Pulmonary artery endothelial cell (primary cell): ENCODE data around the gene ABLIM2. TPM values are rescaled to one million over a fixed set of nuclear protein-coding genes. Genes with fewer than 3 reads are reported as not detected.

Experiments
- DNase-seq: peaks from one replicate; pipeline ENCODE4 v3.0.0-alpha.2; 2011; ENCODE audit warnings: low read depth, low spot score
- total RNA-seq: library from RNA; depleted of rRNA; stranded (reverse); fragments of >200 nt; gene quantifications from 2 replicates; pipeline ENCODE4 v1.2.3, GENCODE V29; 2014

The ABLIM2 gene
- total RNA-seq, 1 donor from 2014 or later, result 1.1 TPM

DNA sequence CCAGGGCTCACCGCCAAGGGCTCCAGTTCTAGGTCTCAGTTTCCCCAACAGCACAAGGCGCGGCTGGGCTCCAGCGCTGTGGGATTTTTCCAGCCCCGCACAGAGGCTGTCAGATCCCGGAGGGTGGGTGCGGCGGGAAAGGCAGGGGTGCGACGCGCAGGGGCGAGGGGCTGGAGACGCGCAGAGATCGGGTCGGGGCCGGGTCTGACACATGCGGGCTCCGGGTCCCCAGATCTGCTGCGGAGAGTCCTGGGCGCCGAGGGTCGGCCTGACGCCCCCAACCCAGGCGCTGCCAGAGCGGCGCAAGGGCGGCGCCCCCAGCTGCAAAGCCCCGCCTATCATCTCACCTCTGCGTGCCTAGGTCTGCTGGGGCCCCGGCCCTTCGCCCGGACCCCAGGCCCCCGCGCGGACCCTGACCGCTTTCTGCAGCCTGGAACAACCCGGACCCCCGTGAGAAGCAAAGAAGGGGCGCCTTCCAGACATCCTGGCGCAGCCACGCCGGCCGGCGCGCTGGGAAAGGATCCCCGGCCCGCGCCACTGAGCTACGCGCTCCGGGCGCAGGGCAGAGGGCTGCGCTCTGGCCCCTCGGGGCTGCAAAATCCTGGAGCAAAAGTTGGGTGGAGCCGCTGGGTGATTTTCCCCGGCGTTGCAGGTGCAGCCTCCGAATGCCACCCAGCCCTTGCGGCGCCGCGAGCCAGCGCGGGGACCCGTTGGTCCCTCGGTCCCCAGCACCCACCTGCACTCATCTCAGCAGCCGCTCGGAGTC lies 486 bp downstream of the ABLIM2 start:
- DNase-seq, result no peak

DNA sequence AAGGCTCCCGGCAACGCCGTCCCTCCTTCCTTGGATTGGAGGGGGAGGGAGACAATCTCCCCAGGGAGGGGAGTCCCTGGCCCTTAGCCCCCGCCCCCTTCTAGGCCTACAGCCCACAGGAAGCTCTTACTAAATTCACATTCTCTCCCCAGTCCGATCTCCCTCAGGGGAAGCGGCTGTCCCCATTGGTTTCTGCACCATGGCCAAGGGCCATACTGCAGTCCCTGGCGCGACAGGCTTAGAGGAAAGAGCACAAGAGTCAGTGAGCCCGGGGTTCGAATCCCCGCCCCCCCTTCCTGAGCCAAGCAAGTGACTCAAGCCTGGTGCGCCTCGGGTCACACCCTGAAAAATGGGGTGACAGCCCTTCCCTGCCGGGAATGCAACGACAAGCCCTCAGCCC lies 1.1 kb downstream of the ABLIM2 start:
- no peak for DNase-seq

- no peak for DNase-seq
Measured at GRCh38 chr4:8156617-8157016, 2.0 kb downstream of the ABLIM2 start.

- no peak for DNase-seq
Measured at GRCh38 chr4:8155660-8156421, 2.8 kb downstream of the ABLIM2 start.

GRCh38 chr4:8155048-8155447 lies 3.6 kb downstream of the ABLIM2 start:
- no peak for DNase-seq

DNA sequence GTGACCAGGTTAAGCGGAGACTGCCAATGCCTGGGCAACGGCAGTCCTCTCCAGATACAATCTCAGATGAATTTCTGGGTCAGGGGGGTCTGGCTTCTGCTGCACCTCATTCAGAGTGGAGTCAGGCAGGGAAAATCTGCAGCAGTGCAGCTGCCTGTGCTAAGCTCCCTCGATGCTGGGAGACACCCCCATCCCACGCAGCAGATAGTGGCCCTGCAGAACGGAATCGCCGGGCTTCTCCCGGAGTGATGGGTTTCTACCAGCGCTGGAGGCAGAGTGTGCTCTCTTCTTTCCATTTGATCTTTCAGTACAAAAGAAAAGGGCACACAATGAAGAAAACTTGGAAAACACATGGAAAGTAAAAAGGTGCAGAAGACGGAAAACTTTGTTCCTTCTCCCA lies 5.2 kb downstream of the ABLIM2 start:
- no peak for DNase-seq

DNA sequence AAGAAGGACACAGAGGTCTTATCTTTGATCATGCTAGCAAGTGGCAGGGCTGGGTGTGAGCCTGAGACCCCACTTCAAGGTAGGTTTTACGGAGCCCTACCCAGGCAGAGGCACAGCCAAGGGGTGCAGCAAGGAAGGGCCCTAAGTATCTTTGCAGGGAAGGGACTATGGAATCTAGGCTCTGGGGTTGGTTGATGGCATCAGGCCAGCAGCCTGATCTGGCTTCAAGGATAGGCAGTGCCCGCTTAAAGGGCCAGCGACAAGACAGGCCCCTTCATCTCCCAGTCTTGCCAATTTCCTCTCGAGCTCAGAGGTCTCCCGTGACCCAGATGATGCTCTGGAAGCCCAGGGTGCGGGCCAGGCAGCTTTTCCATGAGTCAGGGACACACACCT lies 5.8 kb downstream of the ABLIM2 start:
- DNase-seq, result no peak

GRCh38 chr4:8152090-8152864 lies 6.3 kb downstream of the ABLIM2 start:
- DNase-seq, result no peak

GRCh38 chr4:8151165-8151650 lies 7.4 kb downstream of the ABLIM2 start:
- DNase-seq, result no peak

GRCh38 chr4:8150152-8151090 lies 8.2 kb downstream of the ABLIM2 start:
- DNase-seq, result no peak

- DNase-seq, result no peak
Measured at GRCh38 chr4:8149664-8150063, 8.9 kb downstream of the ABLIM2 start.

DNA sequence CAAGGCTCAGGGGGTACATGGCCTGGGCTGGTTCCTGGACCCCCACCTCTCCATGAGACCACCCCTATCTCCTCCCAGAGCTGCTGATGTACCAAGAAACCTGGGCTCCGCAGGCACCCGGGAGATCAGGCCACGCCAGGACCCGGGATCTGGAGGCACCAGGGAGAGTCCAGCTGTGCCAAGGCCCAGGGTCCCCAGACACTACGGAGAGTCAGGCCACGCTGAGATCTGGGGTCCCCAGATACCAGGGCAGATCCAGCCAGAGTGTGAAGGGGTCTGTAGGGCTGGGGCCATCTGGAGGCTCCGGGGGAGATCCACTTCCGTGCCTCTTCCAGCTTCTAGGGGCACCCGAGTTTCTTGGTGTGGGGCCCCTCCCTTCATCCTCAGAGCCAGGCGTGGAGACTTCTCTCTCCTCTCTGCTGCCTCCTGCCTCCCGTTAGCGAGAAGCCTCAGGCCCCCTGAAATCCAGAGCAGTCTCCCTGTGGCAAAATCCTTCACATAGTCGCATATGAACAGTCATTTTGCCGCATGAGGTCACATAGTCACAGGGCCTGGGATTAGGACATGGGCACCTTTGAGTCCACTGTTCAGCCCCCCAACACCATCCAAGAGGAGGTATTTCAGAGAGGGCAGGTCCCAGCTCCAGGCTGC lies 9.7 kb downstream of the ABLIM2 start:
- no peak for DNase-seq

DNA sequence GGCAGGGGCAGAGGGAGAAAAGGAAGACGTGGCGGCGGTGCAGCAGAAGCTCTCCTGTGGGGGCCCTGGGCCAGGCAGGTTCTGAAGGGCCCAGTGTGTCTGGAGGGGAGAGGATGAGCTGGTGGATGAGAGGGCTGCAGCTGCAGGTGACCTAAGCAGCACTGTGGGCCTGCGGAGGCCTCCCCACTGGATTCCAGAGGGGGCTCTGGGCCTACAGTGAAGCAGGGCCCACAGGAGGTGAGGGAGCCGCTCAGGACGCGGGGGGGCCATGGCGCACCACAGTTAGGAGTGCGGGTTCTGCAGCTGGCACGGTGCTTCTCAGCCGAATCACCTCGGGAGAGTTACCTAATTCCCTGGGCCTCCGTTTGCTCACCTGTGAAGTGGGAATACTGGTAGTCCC lies 10.5 kb downstream of the ABLIM2 start:
- no peak for DNase-seq

- no peak for DNase-seq
Measured at GRCh38 chr4:8147231-8147970, 11.2 kb downstream of the ABLIM2 start.

DNA sequence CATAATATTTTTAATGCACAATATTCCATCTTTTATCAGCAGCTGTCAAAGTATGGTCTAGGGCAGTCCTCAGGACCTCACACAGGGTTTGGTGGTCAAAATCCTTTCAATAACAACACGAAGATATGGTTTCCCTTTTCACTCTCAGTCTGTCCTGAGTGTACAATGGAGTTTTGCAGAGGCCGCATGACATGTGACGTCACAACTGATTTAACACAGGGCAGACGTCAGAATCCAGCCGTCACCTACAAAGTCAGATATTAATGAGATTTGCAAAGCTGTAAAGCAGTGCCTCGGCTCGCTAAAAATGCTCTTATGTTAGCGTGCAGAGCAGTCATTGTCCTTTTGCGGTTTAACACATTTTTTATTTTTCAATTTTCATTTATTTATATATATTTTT lies 12.5 kb downstream of the ABLIM2 start:
- DNase-seq, result no peak

GRCh38 chr4:8144359-8144758 lies 14.3 kb downstream of the ABLIM2 start:
- no peak for DNase-seq

GRCh38 chr4:8143392-8144140 lies 15.0 kb downstream of the ABLIM2 start:
- DNase-seq, result no peak

DNA sequence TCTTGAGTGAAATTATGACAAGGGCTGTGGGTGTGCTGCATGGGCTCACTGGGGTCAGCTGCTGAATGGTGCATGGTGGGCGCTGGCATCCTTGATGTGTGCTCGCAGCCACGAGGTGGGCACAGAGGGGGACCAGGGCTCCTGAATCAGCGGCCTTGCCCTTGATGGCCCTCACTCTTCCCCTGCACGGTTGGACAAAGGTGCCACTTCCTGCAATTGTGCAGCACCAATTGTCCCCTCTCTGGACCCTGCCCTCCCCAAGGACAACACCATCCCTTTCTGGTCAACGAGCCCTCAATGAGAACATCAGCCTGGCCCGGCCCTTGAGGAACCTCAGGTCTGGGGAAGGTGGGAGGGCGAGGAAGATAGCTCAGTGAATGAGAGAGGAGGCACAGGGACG lies 16.1 kb downstream of the ABLIM2 start:
- no peak for DNase-seq

GRCh38 chr4:8141935-8142334 lies 16.7 kb downstream of the ABLIM2 start:
- DNase-seq, result no peak
